Liver (tissue), 9 donors: Measurements from ENCODE around the gene DOCK8. TPM values are rescaled to one million over a fixed set of nuclear protein-coding genes. Genes with fewer than 3 reads are reported as not detected.

Experiments
- DNase-seq: peaks from one replicate; pipeline ENCODE4 v3.0.0-alpha.2; 2017; ENCODE audit warnings: low spot score
- H3K27ac ChIP-seq, 2 donors: one replicate each; pipeline ENCODE4 v1.7.0; 2013; ENCODE audit warnings: inconsistent platforms in 2 of 2, low read length in 2 of 2, control low read depth in 1 of 2, low read depth in 1 of 2, mild to moderate bottlenecking in 1 of 2
- H3K27me3 ChIP-seq, 4 donors: one replicate each; pipeline versions ENCODE4 v1.6.1 to v1.7.0; 2013; ENCODE audit warnings: low read length in 3 of 4, inconsistent platforms in 1 of 4, mild to moderate bottlenecking in 1 of 4, moderate library complexity in 1 of 4; ENCODE audit not compliant: control insufficient read depth in 4 of 4, insufficient read depth in 4 of 4
- H3K36me3 ChIP-seq, 4 donors: one replicate each; pipeline versions ENCODE4 v1.6.1 to v1.7.0; 2013; ENCODE audit warnings: low read length in 3 of 4, mild to moderate bottlenecking in 3 of 4, low read depth in 1 of 4, moderate library complexity in 1 of 4; ENCODE audit not compliant: control insufficient read depth in 4 of 4, insufficient read depth in 3 of 4
- H3K4me1 ChIP-seq, 4 donors: one replicate each; pipeline versions ENCODE4 v1.6.1 to v1.7.0; 2013; ENCODE audit warnings: low read length in 3 of 4, mild to moderate bottlenecking in 3 of 4, moderate library complexity in 1 of 4; ENCODE audit not compliant: control insufficient read depth in 4 of 4, insufficient read depth in 4 of 4
- H3K4me3 ChIP-seq, 3 donors: one replicate each; pipeline versions ENCODE4 v1.6.1 to v1.7.0; 2013; ENCODE audit warnings: low read length in 3 of 3, control low read depth in 1 of 3, low read depth in 1 of 3, mild to moderate bottlenecking in 1 of 3
- H3K9ac ChIP-seq, 2 donors: one replicate each; pipeline ENCODE4 v1.7.0; 2013; ENCODE audit warnings: low read length in 2 of 2, mild to moderate bottlenecking in 2 of 2, moderate library complexity in 2 of 2, control low read depth in 1 of 2, low read depth in 1 of 2
- H3K9me3 ChIP-seq, 4 donors: one replicate each; pipeline versions ENCODE4 v1.6.1 to v1.7.0; 2013; ENCODE audit warnings: low read length in 3 of 4; ENCODE audit not compliant: control insufficient read depth in 4 of 4
- EGR1 ChIP-seq, 2 donors: IDR thresholded peaks; 2 replicates each; pipeline ENCODE4 v1.6.1; 2016 to 2018; ENCODE audit warnings: antibody characterized with exemption in 2 of 2, low read depth in 2 of 2
- FOXA1 ChIP-seq: IDR thresholded peaks from 2 replicates; pipeline ENCODE4 v1.6.1; 2016; ENCODE audit warnings: antibody characterized with exemption
- FOXA2 ChIP-seq: IDR thresholded peaks from 2 replicates; pipeline ENCODE4 v1.6.1; 2016; ENCODE audit warnings: antibody characterized with exemption
- GABPA ChIP-seq, 2 donors: IDR thresholded peaks in 1 of 2; conservative IDR thresholded peaks in 1 of 2; 2 replicates each; pipeline ENCODE4 v1.6.1; 2016; ENCODE audit warnings: antibody characterized with exemption in 2 of 2, mild to moderate bottlenecking in 1 of 2, moderate library complexity in 1 of 2
- HNF4A ChIP-seq, 2 donors: conservative IDR thresholded peaks; 2 replicates each; pipeline ENCODE4 v1.6.1; 2016; ENCODE audit warnings: antibody characterized with exemption in 2 of 2, mild to moderate bottlenecking in 2 of 2
- HNF4G ChIP-seq: IDR thresholded peaks from 2 replicates; pipeline ENCODE4 v1.6.1; 2016; ENCODE audit warnings: antibody characterized with exemption
- JUND ChIP-seq, 2 donors: IDR thresholded peaks; 2 replicates each; pipeline ENCODE4 v1.6.1; 2016; ENCODE audit warnings: antibody characterized with exemption in 2 of 2
- NR2F2 ChIP-seq: IDR thresholded peaks from 2 replicates; pipeline ENCODE4 v1.6.1; 2016; ENCODE audit warnings: antibody characterized with exemption
- RAD21 ChIP-seq, 2 donors: IDR thresholded peaks; 2 replicates each; pipeline ENCODE4 v1.6.1; 2016; ENCODE audit warnings: antibody characterized with exemption in 2 of 2, mild to moderate bottlenecking in 2 of 2
- RXRA ChIP-seq, 2 donors: IDR thresholded peaks; 2 replicates each; pipeline ENCODE4 v1.6.1; 2017 to 2018; ENCODE audit warnings: antibody characterized with exemption in 2 of 2, mild to moderate bottlenecking in 1 of 2
- SP1 ChIP-seq: IDR thresholded peaks from 2 replicates; pipeline ENCODE4 v1.6.1; 2018; ENCODE audit warnings: antibody characterized with exemption, mild to moderate bottlenecking
- TAF1 ChIP-seq: conservative IDR thresholded peaks from 2 replicates; pipeline ENCODE4 v1.6.1; 2016; ENCODE audit warnings: antibody characterized with exemption, mild to moderate bottlenecking
- YY1 ChIP-seq: IDR thresholded peaks from 2 replicates; pipeline ENCODE4 v1.6.1; 2016; ENCODE audit warnings: antibody characterized with exemption, mild to moderate bottlenecking
- WGBS: extraction: QIAGEN DNeasy Blood & Tissue Kit; methylation state at CpG from one replicate; pipeline ENCODE4 v1.1.7; 2013; 5-methylcytosine and 5-hydroxymethylcytosine counted together
- polyA plus RNA-seq, 2 donors: library from polyadenylated mRNA; stranded (reverse) in 1 of 2; unstranded in 1 of 2; fragments of 200-250 nt in 1 of 2; fragments of >200 nt in 1 of 2; fragmentation: Nextera tagmentation in 1 of 2; extraction: Ambion mirVana in 1 of 2; gene quantifications; one replicate each; pipeline versions ENCODE4 v1.2.1 to v1.2.3, GENCODE V29; 2013 to 2015
- total RNA-seq, 2 donors: library from RNA; depleted of rRNA; stranded (reverse); fragments of >200 nt; gene quantifications; one replicate each; pipeline ENCODE4 v1.2.3, GENCODE V29; 2014
- TF ChIP-seq, protein P1 (sequence below): IDR thresholded peaks from 2 replicates; pipeline ENCODE4 v1.6.1; 2016; ENCODE audit warnings: antibody characterized with exemption
- TF ChIP-seq, protein P2 (sequence below): IDR thresholded peaks from 2 replicates; pipeline ENCODE4 v1.6.1; 2016; ENCODE audit warnings: antibody characterized with exemption
- TF ChIP-seq, protein P3 (sequence below): IDR thresholded peaks from 2 replicates; pipeline ENCODE4 v1.6.1; 2016; ENCODE audit warnings: antibody characterized with exemption, mild to moderate bottlenecking
- TF ChIP-seq, protein P4 (sequence below): IDR thresholded peaks from 2 replicates; pipeline ENCODE4 v1.6.1; 2016; ENCODE audit warnings: antibody characterized with exemption
- TF ChIP-seq, protein P5 (sequence below): fragments of 150-350 bp; IDR thresholded peaks from 2 replicates; pipeline ENCODE4 v1.5.1; 2017; ENCODE audit warnings: improper control_type of control experiment, low read depth, low read length; ENCODE audit not compliant: missing input control
- donor health status: healthy.
- donor health status: healthy.
- donor health status: healthy.
- donor health status: healthy.
- donor health status: healthy.

Gene DOCK8
- total and polyA plus RNA-seq, 4 donors, result 3.8 to 22.6 (median 7.4) TPM

DNA sequence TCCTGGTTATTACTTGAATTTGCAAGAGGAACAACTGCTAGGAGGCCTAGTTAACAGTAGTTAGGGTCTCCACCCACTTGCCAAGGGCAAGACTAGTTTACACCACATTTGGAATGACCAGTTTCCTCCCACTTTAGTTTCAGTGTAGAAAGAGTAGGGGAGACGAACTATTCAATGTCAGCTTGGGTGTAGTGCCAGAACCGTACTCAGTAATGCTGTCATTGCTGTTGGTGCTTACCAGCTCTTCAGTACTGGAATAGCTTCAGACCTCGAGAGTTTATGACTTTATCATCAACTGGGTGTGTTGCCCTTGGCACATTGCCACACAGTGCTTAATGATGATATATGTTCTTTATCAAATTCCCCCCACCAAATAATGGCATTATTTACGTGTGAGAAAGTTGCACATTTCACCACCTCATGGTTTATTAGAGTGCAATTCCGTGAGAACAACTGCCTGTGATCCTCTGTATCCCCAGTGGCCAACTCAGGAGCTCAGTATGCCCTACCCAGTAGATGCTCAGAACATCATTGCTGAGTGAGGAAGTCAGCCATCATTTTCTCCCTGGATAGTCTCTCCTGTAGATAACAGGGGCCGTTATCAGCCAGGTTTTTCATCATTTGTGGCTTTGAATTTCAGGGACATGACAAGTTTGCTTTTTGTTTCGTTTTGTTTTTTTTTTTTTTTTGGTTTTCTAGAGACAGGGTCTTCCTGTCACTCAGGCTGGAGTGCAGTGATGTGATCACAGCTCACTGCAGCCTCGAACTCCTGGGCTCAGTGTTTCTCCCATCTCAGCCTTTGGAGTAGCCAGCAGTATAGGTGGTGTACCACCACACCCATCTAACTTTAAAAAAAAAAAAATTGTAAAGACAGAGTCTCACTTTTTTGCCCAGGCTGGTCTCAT lies 67.3 kb downstream of the DOCK8 start:
- H3K4me3 ChIP-seq, result no peak overlapping the region
- DNase-seq, result peak; percentile 50
- no peak for TF ChIP-seq YY1
- no peaks in the 10 kb centered on the region for H3K36me3 ChIP-seq
- 62% methylated on average over 8 of the region's 8 CpGs for WGBS
- no peaks in the 10 kb centered on the region for H3K27me3 ChIP-seq
- no peak overlapping the region for H3K27ac ChIP-seq
- no peaks in the 10 kb centered on the region for H3K9me3 ChIP-seq
- no peaks in the 10 kb centered on the region for H3K4me1 ChIP-seq
- H3K9ac ChIP-seq, result no peak overlapping the region

DNA sequence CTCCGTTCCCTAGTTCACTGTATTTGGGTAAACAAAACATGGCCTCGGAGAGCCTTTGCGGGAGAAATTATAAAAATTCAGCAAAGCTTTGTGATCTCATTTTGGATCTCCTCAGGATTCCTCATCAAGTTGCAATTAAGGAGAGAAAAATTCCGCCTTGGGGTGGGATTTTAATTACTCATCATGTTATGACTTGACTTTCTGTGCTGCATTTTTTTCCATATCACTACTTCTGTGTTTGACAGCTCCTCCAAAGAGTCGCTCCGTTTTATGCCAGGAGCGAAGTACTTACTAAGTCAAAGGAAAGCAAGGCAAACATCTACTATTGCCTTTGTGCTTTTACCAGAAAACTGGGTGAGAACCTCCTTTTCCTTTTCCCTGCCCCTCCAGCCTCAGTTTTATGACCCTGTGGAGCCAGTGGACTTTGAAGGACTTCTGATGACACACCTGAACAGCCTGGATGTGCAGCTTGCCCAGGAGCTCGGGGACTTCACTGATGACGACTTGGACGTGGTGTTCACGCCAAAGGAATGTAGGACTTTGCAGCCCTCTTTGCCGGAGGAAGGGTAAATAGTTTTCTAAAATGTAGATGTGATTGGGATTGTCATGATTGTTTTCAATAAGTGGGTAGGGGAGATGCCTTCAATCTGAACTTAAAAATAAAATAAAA lies 71.5 kb downstream of the DOCK8 start:
- TF ChIP-seq JUND (IDR thresholded peaks at IDR 0.05), result no peak
- no peak for TF ChIP-seq FOXA1
- TF ChIP-seq, protein P1, sequence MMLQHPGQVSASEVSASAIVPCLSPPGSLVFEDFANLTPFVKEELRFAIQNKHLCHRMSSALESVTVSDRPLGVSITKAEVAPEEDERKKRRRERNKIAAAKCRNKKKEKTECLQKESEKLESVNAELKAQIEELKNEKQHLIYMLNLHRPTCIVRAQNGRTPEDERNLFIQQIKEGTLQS, result no peak
- TF ChIP-seq RAD21 (IDR thresholded peaks at IDR 0.05), result no peak
- no peak for TF ChIP-seq HNF4A (conservative IDR thresholded peaks at IDR 0.05)
- TF ChIP-seq YY1, result no peak
- TF ChIP-seq, protein P2, sequence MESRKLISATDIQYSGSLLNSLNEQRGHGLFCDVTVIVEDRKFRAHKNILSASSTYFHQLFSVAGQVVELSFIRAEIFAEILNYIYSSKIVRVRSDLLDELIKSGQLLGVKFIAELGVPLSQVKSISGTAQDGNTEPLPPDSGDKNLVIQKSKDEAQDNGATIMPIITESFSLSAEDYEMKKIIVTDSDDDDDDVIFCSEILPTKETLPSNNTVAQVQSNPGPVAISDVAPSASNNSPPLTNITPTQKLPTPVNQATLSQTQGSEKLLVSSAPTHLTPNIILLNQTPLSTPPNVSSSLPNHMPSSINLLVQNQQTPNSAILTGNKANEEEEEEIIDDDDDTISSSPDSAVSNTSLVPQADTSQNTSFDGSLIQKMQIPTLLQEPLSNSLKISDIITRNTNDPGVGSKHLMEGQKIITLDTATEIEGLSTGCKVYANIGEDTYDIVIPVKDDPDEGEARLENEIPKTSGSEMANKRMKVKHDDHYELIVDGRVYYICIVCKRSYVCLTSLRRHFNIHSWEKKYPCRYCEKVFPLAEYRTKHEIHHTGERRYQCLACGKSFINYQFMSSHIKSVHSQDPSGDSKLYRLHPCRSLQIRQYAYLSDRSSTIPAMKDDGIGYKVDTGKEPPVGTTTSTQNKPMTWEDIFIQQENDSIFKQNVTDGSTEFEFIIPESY, result no peak
- TF ChIP-seq EGR1 (IDR thresholded peaks at IDR 0.05; ENCODE audit: low read depth in 2 of 2), result no peak
- TF ChIP-seq GABPA (IDR thresholded peaks at IDR 0.05 in 1 of 2, conservative IDR thresholded peaks at IDR 0.05 in 1 of 2), result no peak
- no peak for TF ChIP-seq HNF4G
- no peak for TF ChIP-seq SP1
- TF ChIP-seq FOXA2, result no peak
- TF ChIP-seq, protein P3, sequence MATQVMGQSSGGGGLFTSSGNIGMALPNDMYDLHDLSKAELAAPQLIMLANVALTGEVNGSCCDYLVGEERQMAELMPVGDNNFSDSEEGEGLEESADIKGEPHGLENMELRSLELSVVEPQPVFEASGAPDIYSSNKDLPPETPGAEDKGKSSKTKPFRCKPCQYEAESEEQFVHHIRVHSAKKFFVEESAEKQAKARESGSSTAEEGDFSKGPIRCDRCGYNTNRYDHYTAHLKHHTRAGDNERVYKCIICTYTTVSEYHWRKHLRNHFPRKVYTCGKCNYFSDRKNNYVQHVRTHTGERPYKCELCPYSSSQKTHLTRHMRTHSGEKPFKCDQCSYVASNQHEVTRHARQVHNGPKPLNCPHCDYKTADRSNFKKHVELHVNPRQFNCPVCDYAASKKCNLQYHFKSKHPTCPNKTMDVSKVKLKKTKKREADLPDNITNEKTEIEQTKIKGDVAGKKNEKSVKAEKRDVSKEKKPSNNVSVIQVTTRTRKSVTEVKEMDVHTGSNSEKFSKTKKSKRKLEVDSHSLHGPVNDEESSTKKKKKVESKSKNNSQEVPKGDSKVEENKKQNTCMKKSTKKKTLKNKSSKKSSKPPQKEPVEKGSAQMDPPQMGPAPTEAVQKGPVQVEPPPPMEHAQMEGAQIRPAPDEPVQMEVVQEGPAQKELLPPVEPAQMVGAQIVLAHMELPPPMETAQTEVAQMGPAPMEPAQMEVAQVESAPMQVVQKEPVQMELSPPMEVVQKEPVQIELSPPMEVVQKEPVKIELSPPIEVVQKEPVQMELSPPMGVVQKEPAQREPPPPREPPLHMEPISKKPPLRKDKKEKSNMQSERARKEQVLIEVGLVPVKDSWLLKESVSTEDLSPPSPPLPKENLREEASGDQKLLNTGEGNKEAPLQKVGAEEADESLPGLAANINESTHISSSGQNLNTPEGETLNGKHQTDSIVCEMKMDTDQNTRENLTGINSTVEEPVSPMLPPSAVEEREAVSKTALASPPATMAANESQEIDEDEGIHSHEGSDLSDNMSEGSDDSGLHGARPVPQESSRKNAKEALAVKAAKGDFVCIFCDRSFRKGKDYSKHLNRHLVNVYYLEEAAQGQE, result no peak
- TF ChIP-seq, protein P4, sequence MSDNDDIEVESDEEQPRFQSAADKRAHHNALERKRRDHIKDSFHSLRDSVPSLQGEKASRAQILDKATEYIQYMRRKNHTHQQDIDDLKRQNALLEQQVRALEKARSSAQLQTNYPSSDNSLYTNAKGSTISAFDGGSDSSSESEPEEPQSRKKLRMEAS, result no peak
- no peak for TF ChIP-seq RXRA (IDR thresholded peaks at IDR 0.05)
- TF ChIP-seq TAF1, result no peak
- TF ChIP-seq, protein P5, sequence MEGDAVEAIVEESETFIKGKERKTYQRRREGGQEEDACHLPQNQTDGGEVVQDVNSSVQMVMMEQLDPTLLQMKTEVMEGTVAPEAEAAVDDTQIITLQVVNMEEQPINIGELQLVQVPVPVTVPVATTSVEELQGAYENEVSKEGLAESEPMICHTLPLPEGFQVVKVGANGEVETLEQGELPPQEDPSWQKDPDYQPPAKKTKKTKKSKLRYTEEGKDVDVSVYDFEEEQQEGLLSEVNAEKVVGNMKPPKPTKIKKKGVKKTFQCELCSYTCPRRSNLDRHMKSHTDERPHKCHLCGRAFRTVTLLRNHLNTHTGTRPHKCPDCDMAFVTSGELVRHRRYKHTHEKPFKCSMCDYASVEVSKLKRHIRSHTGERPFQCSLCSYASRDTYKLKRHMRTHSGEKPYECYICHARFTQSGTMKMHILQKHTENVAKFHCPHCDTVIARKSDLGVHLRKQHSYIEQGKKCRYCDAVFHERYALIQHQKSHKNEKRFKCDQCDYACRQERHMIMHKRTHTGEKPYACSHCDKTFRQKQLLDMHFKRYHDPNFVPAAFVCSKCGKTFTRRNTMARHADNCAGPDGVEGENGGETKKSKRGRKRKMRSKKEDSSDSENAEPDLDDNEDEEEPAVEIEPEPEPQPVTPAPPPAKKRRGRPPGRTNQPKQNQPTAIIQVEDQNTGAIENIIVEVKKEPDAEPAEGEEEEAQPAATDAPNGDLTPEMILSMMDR, result no peak
- TF ChIP-seq NR2F2, result no peak
- H3K4me3 ChIP-seq, result no peak overlapping the region
- WGBS, result 94% methylated on average over 12 of the region's 12 CpGs
- H3K9me3 ChIP-seq, result no peaks in the 10 kb centered on the region
- no peaks in the 10 kb centered on the region for H3K27me3 ChIP-seq
- H3K36me3 ChIP-seq, result no peaks in the 10 kb centered on the region
- no peaks in the 10 kb centered on the region for H3K4me1 ChIP-seq
- H3K9ac ChIP-seq, result no peak overlapping the region
- H3K27ac ChIP-seq, result no peak overlapping the region
- no peak for DNase-seq
